ENCODE measurements around the gene CECR2. TPM values are rescaled to one million over a fixed set of nuclear protein-coding genes. Genes with fewer than 3 reads are reported as not detected.
A peak's percentile ranks its signal among the peaks of the same experiment; 100 is the strongest.

CECR2 gene
- total and polyA plus RNA-seq, 2 experiments from 2014 or later, result 4.6 to 32.3 TPM

GRCh38 chr22:17370766-17371432 lies 1.6 kb downstream of the CECR2 start:
- H3K27me3 ChIP-seq, result no peaks in the 10 kb centered on the region
- TF ChIP-seq, protein P1, sequence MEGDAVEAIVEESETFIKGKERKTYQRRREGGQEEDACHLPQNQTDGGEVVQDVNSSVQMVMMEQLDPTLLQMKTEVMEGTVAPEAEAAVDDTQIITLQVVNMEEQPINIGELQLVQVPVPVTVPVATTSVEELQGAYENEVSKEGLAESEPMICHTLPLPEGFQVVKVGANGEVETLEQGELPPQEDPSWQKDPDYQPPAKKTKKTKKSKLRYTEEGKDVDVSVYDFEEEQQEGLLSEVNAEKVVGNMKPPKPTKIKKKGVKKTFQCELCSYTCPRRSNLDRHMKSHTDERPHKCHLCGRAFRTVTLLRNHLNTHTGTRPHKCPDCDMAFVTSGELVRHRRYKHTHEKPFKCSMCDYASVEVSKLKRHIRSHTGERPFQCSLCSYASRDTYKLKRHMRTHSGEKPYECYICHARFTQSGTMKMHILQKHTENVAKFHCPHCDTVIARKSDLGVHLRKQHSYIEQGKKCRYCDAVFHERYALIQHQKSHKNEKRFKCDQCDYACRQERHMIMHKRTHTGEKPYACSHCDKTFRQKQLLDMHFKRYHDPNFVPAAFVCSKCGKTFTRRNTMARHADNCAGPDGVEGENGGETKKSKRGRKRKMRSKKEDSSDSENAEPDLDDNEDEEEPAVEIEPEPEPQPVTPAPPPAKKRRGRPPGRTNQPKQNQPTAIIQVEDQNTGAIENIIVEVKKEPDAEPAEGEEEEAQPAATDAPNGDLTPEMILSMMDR (IDR thresholded peaks at IDR 0.05; ENCODE audit: low read depth, low read length), result no peak

DNA sequence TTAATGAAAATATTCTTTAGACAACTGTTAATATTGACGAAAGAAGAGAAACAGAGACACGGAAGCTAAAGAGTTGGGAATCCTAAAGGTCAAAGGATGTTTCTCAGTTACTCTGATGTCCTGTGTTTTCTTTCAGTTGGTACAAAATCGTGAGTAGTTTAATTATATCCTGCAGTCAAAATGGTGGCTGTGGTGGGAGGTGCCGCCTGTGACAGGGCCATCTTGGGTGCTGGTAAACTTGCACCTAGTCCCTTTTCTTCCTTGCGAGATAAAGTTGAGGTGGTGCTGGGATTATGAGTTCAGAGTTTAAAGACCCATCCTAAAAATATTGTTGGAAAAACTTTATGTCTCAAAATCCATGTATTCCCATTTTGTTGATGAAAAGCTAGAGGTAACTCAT lies 2.2 kb downstream of the CECR2 start:
- no peaks in the 10 kb centered on the region for H3K9me3 ChIP-seq (ENCODE audit: low read depth)
- no peaks in the 10 kb centered on the region for H3K36me3 ChIP-seq
- H3K4me1 ChIP-seq (ENCODE audit: low read depth), result peaks cover 56% of the 10 kb centered on the region
- TF ChIP-seq, protein P1 (IDR thresholded peaks at IDR 0.05; ENCODE audit: low read depth, low read length), result no peak
- no peak for DNase-seq (ENCODE audit: low read depth in 1 of 2, low spot score in 1 of 2)
- H3K27me3 ChIP-seq, result no peaks in the 10 kb centered on the region
- peak overlapping the region; percentile 87 for H3K27ac ChIP-seq
- peak overlapping the region; percentile 74 for H3K4me3 ChIP-seq

More at GRCh38 chr22:17370766-17371432, 1.6 kb downstream of the CECR2 start:
- H3K36me3 ChIP-seq, result no peaks in the 10 kb centered on the region
- H3K4me3 ChIP-seq, result peak overlapping the region; percentile 74
- peak overlapping the region; percentile 87 for H3K27ac ChIP-seq
- no peak for DNase-seq (ENCODE audit: low read depth in 1 of 2, low spot score in 1 of 2)
- peaks cover 51% of the 10 kb centered on the region for H3K4me1 ChIP-seq (ENCODE audit: low read depth)
- H3K9me3 ChIP-seq (ENCODE audit: low read depth), result no peaks in the 10 kb centered on the region

- peak overlapping the region; percentile 88 for H3K27ac ChIP-seq
- H3K4me3 ChIP-seq, result no peak overlapping the region
- TF ChIP-seq, protein P1 (IDR thresholded peaks at IDR 0.05; ENCODE audit: low read depth, low read length), result no peak
- no peaks in the 10 kb centered on the region for H3K27me3 ChIP-seq
- no peaks in the 10 kb centered on the region for H3K36me3 ChIP-seq
- no peaks in the 10 kb centered on the region for H3K9me3 ChIP-seq (ENCODE audit: low read depth)
- H3K4me1 ChIP-seq (ENCODE audit: low read depth), result peaks cover 65% of the 10 kb centered on the region
- no peak for DNase-seq (ENCODE audit: low read depth in 1 of 2, low spot score in 1 of 2)
Observed at GRCh38 chr22:17373855-17374254, 4.6 kb downstream of the CECR2 start.

DNA sequence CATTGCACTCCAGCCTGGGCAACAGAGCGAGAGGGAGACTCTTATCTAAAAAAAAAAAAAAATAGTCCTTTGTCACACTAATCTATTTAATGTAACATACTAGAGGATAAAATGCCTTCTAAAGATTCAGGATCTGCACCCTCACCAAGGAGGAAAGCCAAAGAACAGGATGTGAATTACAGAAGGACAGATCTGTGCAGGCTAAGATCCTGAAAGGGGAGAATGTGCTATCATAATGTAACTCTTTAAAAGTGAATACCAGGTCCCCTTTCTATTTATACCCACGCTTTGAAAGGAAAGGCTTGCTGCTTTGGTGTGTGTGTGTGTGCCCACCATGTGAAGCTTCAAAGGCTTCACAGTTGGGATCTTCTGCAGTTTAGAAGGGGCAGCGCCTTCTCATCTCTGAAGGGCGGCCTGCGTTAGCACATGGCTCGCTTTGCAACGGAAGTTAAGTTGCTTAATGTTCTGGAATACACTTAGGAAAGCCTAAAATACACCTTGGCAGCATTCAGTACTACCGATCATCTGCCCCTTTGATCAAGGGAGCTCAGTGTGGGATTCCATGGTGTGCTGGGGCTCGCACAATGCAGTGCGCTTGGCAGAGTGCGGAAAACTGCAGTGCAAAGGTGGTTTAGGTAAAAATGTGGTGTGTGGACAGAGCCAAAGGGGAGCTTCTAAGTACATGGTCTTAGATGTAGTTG lies 6.8 kb downstream of the CECR2 start:
- no peaks in the 10 kb centered on the region for H3K27me3 ChIP-seq
- no peaks in the 10 kb centered on the region for H3K36me3 ChIP-seq
- no peak overlapping the region for H3K4me3 ChIP-seq
- TF ChIP-seq, protein P1 (IDR thresholded peaks at IDR 0.05; ENCODE audit: low read depth, low read length), result no peak
- DNase-seq (ENCODE audit: low read depth in 1 of 2, low spot score in 1 of 2), result peak in 1 of 2 donors; percentile 45
- H3K9me3 ChIP-seq (ENCODE audit: low read depth), result no peaks in the 10 kb centered on the region
- peak overlapping the region; percentile 88 for H3K27ac ChIP-seq
- H3K4me1 ChIP-seq (ENCODE audit: low read depth), result peaks cover 84% of the 10 kb centered on the region

GRCh38 chr22:17376950-17377349 lies 7.7 kb downstream of the CECR2 start:
- H3K9me3 ChIP-seq (ENCODE audit: low read depth), result no peaks in the 10 kb centered on the region
- no peak for DNase-seq (ENCODE audit: low read depth in 1 of 2, low spot score in 1 of 2)
- no peaks in the 10 kb centered on the region for H3K36me3 ChIP-seq
- H3K4me1 ChIP-seq (ENCODE audit: low read depth), result peaks cover 84% of the 10 kb centered on the region
- H3K27ac ChIP-seq, result peak overlapping the region; percentile 88
- no peaks in the 10 kb centered on the region for H3K27me3 ChIP-seq
- TF ChIP-seq, protein P1 (IDR thresholded peaks at IDR 0.05; ENCODE audit: low read depth, low read length), result no peak
- no peak overlapping the region for H3K4me3 ChIP-seq

Data from cardiac muscle cell (in vitro differentiated cells and primary cell).